Liver (tissue), 9 donors: ENCODE results near the gene CYBA. TPM values are rescaled to one million over a fixed set of nuclear protein-coding genes. Genes with fewer than 3 reads are reported as not detected.

Source experiments
- DNase-seq: peaks from one replicate; pipeline ENCODE4 v3.0.0-alpha.2; 2017; ENCODE audit warnings: low spot score
- H3K27ac ChIP-seq, 2 donors: one replicate each; pipeline ENCODE4 v1.7.0; 2013; ENCODE audit warnings: inconsistent platforms in 2 of 2, low read length in 2 of 2, control low read depth in 1 of 2, low read depth in 1 of 2, mild to moderate bottlenecking in 1 of 2
- H3K27me3 ChIP-seq, 4 donors: one replicate each; pipeline versions ENCODE4 v1.6.1 to v1.7.0; 2013; ENCODE audit warnings: low read length in 3 of 4, inconsistent platforms in 1 of 4, mild to moderate bottlenecking in 1 of 4, moderate library complexity in 1 of 4; ENCODE audit not compliant: control insufficient read depth in 4 of 4, insufficient read depth in 4 of 4
- H3K36me3 ChIP-seq, 4 donors: one replicate each; pipeline versions ENCODE4 v1.6.1 to v1.7.0; 2013; ENCODE audit warnings: low read length in 3 of 4, mild to moderate bottlenecking in 3 of 4, low read depth in 1 of 4, moderate library complexity in 1 of 4; ENCODE audit not compliant: control insufficient read depth in 4 of 4, insufficient read depth in 3 of 4
- H3K4me1 ChIP-seq, 4 donors: one replicate each; pipeline versions ENCODE4 v1.6.1 to v1.7.0; 2013; ENCODE audit warnings: low read length in 3 of 4, mild to moderate bottlenecking in 3 of 4, moderate library complexity in 1 of 4; ENCODE audit not compliant: control insufficient read depth in 4 of 4, insufficient read depth in 4 of 4
- H3K4me3 ChIP-seq, 3 donors: one replicate each; pipeline versions ENCODE4 v1.6.1 to v1.7.0; 2013; ENCODE audit warnings: low read length in 3 of 3, control low read depth in 1 of 3, low read depth in 1 of 3, mild to moderate bottlenecking in 1 of 3
- H3K9ac ChIP-seq, 2 donors: one replicate each; pipeline ENCODE4 v1.7.0; 2013; ENCODE audit warnings: low read length in 2 of 2, mild to moderate bottlenecking in 2 of 2, moderate library complexity in 2 of 2, control low read depth in 1 of 2, low read depth in 1 of 2
- H3K9me3 ChIP-seq, 4 donors: one replicate each; pipeline versions ENCODE4 v1.6.1 to v1.7.0; 2013; ENCODE audit warnings: low read length in 3 of 4; ENCODE audit not compliant: control insufficient read depth in 4 of 4
- ATF3 ChIP-seq: IDR thresholded peaks from 2 replicates; pipeline ENCODE4 v1.6.1; 2016; ENCODE audit warnings: antibody characterized with exemption
- EGR1 ChIP-seq, 2 donors: IDR thresholded peaks; 2 replicates each; pipeline ENCODE4 v1.6.1; 2016 to 2018; ENCODE audit warnings: antibody characterized with exemption in 2 of 2, low read depth in 2 of 2
- FOXA1 ChIP-seq: IDR thresholded peaks from 2 replicates; pipeline ENCODE4 v1.6.1; 2016; ENCODE audit warnings: antibody characterized with exemption
- FOXA2 ChIP-seq: IDR thresholded peaks from 2 replicates; pipeline ENCODE4 v1.6.1; 2016; ENCODE audit warnings: antibody characterized with exemption
- GABPA ChIP-seq, 2 donors: IDR thresholded peaks in 1 of 2; conservative IDR thresholded peaks in 1 of 2; 2 replicates each; pipeline ENCODE4 v1.6.1; 2016; ENCODE audit warnings: antibody characterized with exemption in 2 of 2, mild to moderate bottlenecking in 1 of 2, moderate library complexity in 1 of 2
- HNF4G ChIP-seq: IDR thresholded peaks from 2 replicates; pipeline ENCODE4 v1.6.1; 2016; ENCODE audit warnings: antibody characterized with exemption
- JUND ChIP-seq, 2 donors: IDR thresholded peaks; 2 replicates each; pipeline ENCODE4 v1.6.1; 2016; ENCODE audit warnings: antibody characterized with exemption in 2 of 2
- RAD21 ChIP-seq, 2 donors: IDR thresholded peaks; 2 replicates each; pipeline ENCODE4 v1.6.1; 2016; ENCODE audit warnings: antibody characterized with exemption in 2 of 2, mild to moderate bottlenecking in 2 of 2
- REST ChIP-seq: IDR thresholded peaks from 2 replicates; pipeline ENCODE4 v1.6.1; 2016; ENCODE audit warnings: antibody characterized with exemption, mild to moderate bottlenecking
- RXRA ChIP-seq, 2 donors: IDR thresholded peaks; 2 replicates each; pipeline ENCODE4 v1.6.1; 2017 to 2018; ENCODE audit warnings: antibody characterized with exemption in 2 of 2, mild to moderate bottlenecking in 1 of 2
- SP1 ChIP-seq: IDR thresholded peaks from 2 replicates; pipeline ENCODE4 v1.6.1; 2018; ENCODE audit warnings: antibody characterized with exemption, mild to moderate bottlenecking
- TAF1 ChIP-seq: conservative IDR thresholded peaks from 2 replicates; pipeline ENCODE4 v1.6.1; 2016; ENCODE audit warnings: antibody characterized with exemption, mild to moderate bottlenecking
- YY1 ChIP-seq: IDR thresholded peaks from 2 replicates; pipeline ENCODE4 v1.6.1; 2016; ENCODE audit warnings: antibody characterized with exemption, mild to moderate bottlenecking
- ZBTB33 ChIP-seq: IDR thresholded peaks from 2 replicates; pipeline ENCODE4 v1.6.1; 2016; ENCODE audit warnings: antibody characterized with exemption
- WGBS: extraction: QIAGEN DNeasy Blood & Tissue Kit; methylation state at CpG from one replicate; pipeline ENCODE4 v1.1.7; 2013; 5-methylcytosine and 5-hydroxymethylcytosine counted together
- polyA plus RNA-seq, 2 donors: library from polyadenylated mRNA; stranded (reverse) in 1 of 2; unstranded in 1 of 2; fragments of 200-250 nt in 1 of 2; fragments of >200 nt in 1 of 2; fragmentation: Nextera tagmentation in 1 of 2; extraction: Ambion mirVana in 1 of 2; gene quantifications; one replicate each; pipeline versions ENCODE4 v1.2.1 to v1.2.3, GENCODE V29; 2013 to 2015
- total RNA-seq, 2 donors: library from RNA; depleted of rRNA; stranded (reverse); fragments of >200 nt; gene quantifications; one replicate each; pipeline ENCODE4 v1.2.3, GENCODE V29; 2014
- donor health status: healthy.
- donor health status: healthy.
- donor health status: healthy.
- donor health status: healthy.
- donor health status: healthy.

Gene CYBA
- total and polyA plus RNA-seq, 4 donors, result 39.0 to 217 (median 52.6) TPM

- H3K4me3 ChIP-seq, result peak overlapping the region; percentile 79 to 88 (median 80)
- WGBS, result 2% methylated on average over 49 of the region's 49 CpGs
- H3K27ac ChIP-seq, result peak overlapping the region; percentile 96 to 97
- H3K9ac ChIP-seq, result peak overlapping the region; percentile 53 to 57
- peaks cover 8 to 38% (median 26%) of the 10 kb centered on the region in 4 donors for H3K4me1 ChIP-seq
- TF ChIP-seq EGR1 (IDR thresholded peaks at IDR 0.05; ENCODE audit: low read depth in 2 of 2), result no peak
- no peak for TF ChIP-seq FOXA2
- no peak for TF ChIP-seq GABPA (IDR thresholded peaks at IDR 0.05 in 1 of 2, conservative IDR thresholded peaks at IDR 0.05 in 1 of 2)
- TF ChIP-seq ZBTB33, result no peak
- TF ChIP-seq FOXA1, result no peak
- TF ChIP-seq YY1, result no peak
- TF ChIP-seq SP1, result no peak
- H3K36me3 ChIP-seq, result peaks cover 0 to 5% (median 1%) of the 10 kb centered on the region in 4 donors
- no peaks in the 10 kb centered on the region for H3K9me3 ChIP-seq
- H3K27me3 ChIP-seq, result no peaks in the 10 kb centered on the region
- no peak for DNase-seq
Measured at GRCh38 chr16:88662222-88662842, 11.5 kb upstream of the CYBA start.

GRCh38 chr16:88661468-88661867 is 10.6 kb upstream of the CYBA start:
- Histone ChIP-seq H3K9me3 (no peaks in the 10 kb centered on the region), H3K9ac (no peak overlapping the region), H3K36me3 (peaks cover 0 to 12% (median 3%) of the 10 kb centered on the region in 4 donors), H3K4me1 (peaks cover 8 to 38% (median 26%) of the 10 kb centered on the region in 4 donors), H3K27ac (no peak overlapping the region), H3K27me3 (no peaks in the 10 kb centered on the region), H3K4me3 (no peak overlapping the region)
- no peak for DNase-seq
- 83% methylated on average over 10 of the region's 10 CpGs for WGBS
- TF ChIP-seq SP1 (no peak), RAD21 (IDR thresholded peaks at IDR 0.05) (no peak), ZBTB33 (no peak), RXRA (IDR thresholded peaks at IDR 0.05) (no peak), YY1 (no peak), HNF4G (no peak), EGR1 (IDR thresholded peaks at IDR 0.05; ENCODE audit: low read depth in 2 of 2) (no peak), REST (no peak), TAF1 (no peak), FOXA2 (no peak), ATF3 (no peak), JUND (IDR thresholded peaks at IDR 0.05) (no peak)
